H1 (cell line): ENCODE results near the gene SMAD7. TPM values are rescaled to one million over a fixed set of nuclear protein-coding genes. Genes with fewer than 3 reads are reported as not detected.

ENCODE experiments used
- CTCF ChIA-PET: fragments of 300-600 bp; sonication (Branson Sonifier 250); formaldehyde crosslinking; loops from one replicate; lab custom pipeline; 2021; ENCODE audit not compliant: partially characterized antibody; lab: Charles Lee
- POLR2A ChIA-PET: fragments of 300-600 bp; sonication (Branson Sonifier 250); formaldehyde crosslinking; loops from one replicate; lab custom pipeline; 2021; ENCODE audit warnings: inconsistent platforms; ENCODE audit not compliant: partially characterized antibody; lab: Charles Lee
- DNase-seq, 2 experiments: peaks; one replicate each; pipeline versions ENCODE4 v3.0.0 to v3.0.0-alpha.2; 2010 to 2022; ENCODE audit warnings: low spot score in 2 of 2, low read depth in 1 of 2, mixed read lengths in 1 of 2
- FAIRE-seq: peaks from 2 replicates; lab custom pipeline; 2011; peaks lifted over from hg19 to GRCh38; lab: Jason Lieb, UNC
- H2AFZ ChIP-seq: 2 replicates; pipeline ENCODE4 v1.8.1; 2012; ENCODE audit warnings: low read length, inconsistent platforms
- H2AK5ac ChIP-seq: 2 replicates; pipeline ENCODE4 v1.6.1; 2013; ENCODE audit warnings: low read depth, low read length
- H2BK120ac ChIP-seq: replicated peaks from 2 replicates; pipeline ENCODE3; 2013; ENCODE audit warnings: low read depth, low read length, inconsistent platforms
- H2BK12ac ChIP-seq: 2 replicates; pipeline ENCODE4 v1.6.1; 2013; ENCODE audit warnings: low read depth, low read length
- H2BK15ac ChIP-seq: 2 replicates; pipeline ENCODE4 v1.6.1; 2013; ENCODE audit warnings: low read length
- H2BK20ac ChIP-seq: 2 replicates; pipeline ENCODE4 v1.6.1; 2013; ENCODE audit warnings: low read length
- H2BK5ac ChIP-seq: 2 replicates; pipeline ENCODE4 v1.6.1; 2013; ENCODE audit warnings: low read depth, low read length
- H3K14ac ChIP-seq: 2 replicates; pipeline ENCODE4 v1.6.1; 2013; ENCODE audit warnings: inconsistent platforms; ENCODE audit not compliant: insufficient read length
- H3K18ac ChIP-seq: 2 replicates; pipeline ENCODE4 v1.6.1; 2013; ENCODE audit warnings: low read length; ENCODE audit errors: extremely low read depth
- H3K23ac ChIP-seq: 2 replicates; pipeline ENCODE4 v1.6.1; 2013; ENCODE audit warnings: inconsistent platforms; ENCODE audit not compliant: insufficient read length
- H3K23me2 ChIP-seq: 2 replicates; pipeline ENCODE4 v1.6.1; 2013; ENCODE audit warnings: low read depth, low read length
- H3K27ac ChIP-seq: 2 replicates; pipeline ENCODE4 v1.6.1; 2011; ENCODE audit warnings: low read depth, low read length, inconsistent platforms
- H3K27me3 ChIP-seq, 4 experiments: replicated peaks in 1 of 4; 1 replicate in 1 of 4; 2 replicates in 3 of 4; pipeline versions ENCODE4 v1.6.1 to v1.8.1; 2011 to 2013; ENCODE audit warnings: low read length in 3 of 4, mild to moderate bottlenecking in 3 of 4, inconsistent platforms in 2 of 4, mixed read lengths in 2 of 4, moderate library complexity in 1 of 4; ENCODE audit not compliant: control insufficient read depth in 3 of 4, insufficient read depth in 3 of 4; ENCODE audit errors: extremely low read depth in 1 of 4
- H3K36me3 ChIP-seq, 4 experiments: 2 replicates each; pipeline versions ENCODE4 v1.6.1 to v1.8.1; 2011 to 2013; ENCODE audit warnings: mild to moderate bottlenecking in 4 of 4, low read length in 3 of 4, moderate library complexity in 2 of 4, control low read depth in 1 of 4, inconsistent platforms in 1 of 4; ENCODE audit not compliant: insufficient read depth in 4 of 4, control insufficient read depth in 2 of 4
- H3K4ac ChIP-seq: replicated peaks from 2 replicates; pipeline ENCODE3; 2013; ENCODE audit warnings: low read length, low read depth, mixed read lengths, inconsistent platforms; ENCODE audit not compliant: insufficient read length
- H3K4me1 ChIP-seq, 4 experiments: replicated peaks in 1 of 4; 1 replicate in 1 of 4; 2 replicates in 3 of 4; pipeline versions ENCODE4 v1.6.1 to v1.8.1; 2011 to 2013; ENCODE audit warnings: low read length in 3 of 4, inconsistent platforms in 2 of 4, mixed read lengths in 1 of 4; ENCODE audit not compliant: insufficient read depth in 4 of 4, control insufficient read depth in 3 of 4
- H3K4me2 ChIP-seq, 2 experiments: 2 replicates each; pipeline versions ENCODE4 v1.6.1 to v1.8.1; 2011 to 2013; ENCODE audit warnings: low read depth in 2 of 2, low read length in 2 of 2, control low read depth in 1 of 2, inconsistent platforms in 1 of 2, mild to moderate bottlenecking in 1 of 2; ENCODE audit not compliant: insufficient read depth in 1 of 2
- H3K4me3 ChIP-seq, 4 experiments: fragments of 200-600, 300-600 bp in 1 of 4; sonication (generic), shearing (Covaris generic), sonication (Bioruptor Twin) in 1 of 4; 2 replicates each; pipeline versions ENCODE4 v1.5.1 to v1.8.1; 2011 to 2016; ENCODE audit warnings: low read length in 4 of 4, low read depth in 3 of 4, control low read depth in 2 of 4, inconsistent platforms in 2 of 4, mild to moderate bottlenecking in 2 of 4, mixed read lengths in 1 of 4, moderate library complexity in 1 of 4; ENCODE audit not compliant: insufficient read depth in 2 of 4; ENCODE audit errors: extremely low read depth in 1 of 4
- H3K56ac ChIP-seq: replicated peaks from 2 replicates; pipeline ENCODE3; 2013; ENCODE audit warnings: low read depth, mild to moderate bottlenecking, mixed read lengths, low read length, inconsistent platforms; ENCODE audit not compliant: insufficient read length
- H3K79me1 ChIP-seq: 2 replicates; pipeline ENCODE4 v1.6.1; 2013; ENCODE audit warnings: low read depth, low read length, control low read depth
- H3K79me2 ChIP-seq, 2 experiments: 2 replicates each; pipeline versions ENCODE4 v1.6.1 to v1.8.1; 2012 to 2013; ENCODE audit warnings: low read length in 2 of 2, mild to moderate bottlenecking in 2 of 2, inconsistent platforms in 1 of 2; ENCODE audit not compliant: insufficient read depth in 2 of 2, control insufficient read depth in 1 of 2
- H3K9ac ChIP-seq, 4 experiments: replicated peaks in 1 of 4; 1 replicate in 1 of 4; 2 replicates in 3 of 4; pipeline versions ENCODE4 v1.6.1 to v1.8.1; 2011 to 2013; ENCODE audit warnings: low read depth in 3 of 4, low read length in 3 of 4, control low read depth in 2 of 4, mild to moderate bottlenecking in 2 of 4, moderate library complexity in 2 of 4, inconsistent platforms in 1 of 4; ENCODE audit errors: extremely low read depth in 1 of 4
- H3K9me3 ChIP-seq, 2 experiments: 2 replicates each; pipeline versions ENCODE4 v1.6.1 to v1.8.1; 2012 to 2013; ENCODE audit warnings: mild to moderate bottlenecking in 2 of 2, moderate library complexity in 2 of 2, control low read depth in 1 of 2, inconsistent platforms in 1 of 2, low read depth in 1 of 2, low read length in 1 of 2, mixed read lengths in 1 of 2; ENCODE audit not compliant: insufficient read depth in 2 of 2
- H4K20me1 ChIP-seq, 2 experiments: replicated peaks in 1 of 2; 2 replicates each; pipeline versions ENCODE3 to v1.8.1; 2011 to 2013; ENCODE audit warnings: inconsistent platforms in 2 of 2, low read length in 2 of 2, mild to moderate bottlenecking in 1 of 2; ENCODE audit not compliant: insufficient read depth in 2 of 2, control insufficient read depth in 1 of 2
- H4K5ac ChIP-seq: 2 replicates; pipeline ENCODE4 v1.6.1; 2013; ENCODE audit warnings: low read length, low read depth, mixed read lengths, inconsistent platforms; ENCODE audit not compliant: insufficient read length
- H4K8ac ChIP-seq: 2 replicates; pipeline ENCODE4 v1.8.0; 2013; ENCODE audit warnings: mild to moderate bottlenecking, moderate library complexity, low read length, inconsistent platforms; ENCODE audit not compliant: insufficient read depth; ENCODE audit errors: extremely low read depth
- H4K91ac ChIP-seq: replicated peaks from 2 replicates; pipeline ENCODE3; 2013; ENCODE audit warnings: low read length, mixed read lengths, inconsistent platforms; ENCODE audit not compliant: insufficient read length
- ASH2L ChIP-seq: fragments of 200-600, 300-600 bp; sonication (generic); IDR thresholded peaks from one replicate; pipeline ENCODE4 v1.7.1; 2017; ENCODE audit warnings: low read length
- BACH1 ChIP-seq: IDR thresholded peaks from 2 replicates; pipeline ENCODE4 v1.6.1; 2012; ENCODE audit warnings: low read length, improper control_type of control experiment
- CREB1 ChIP-seq: IDR thresholded peaks from 2 replicates; pipeline ENCODE4 v1.6.1; 2012; ENCODE audit warnings: inconsistent platforms
- FOSL1 ChIP-seq: IDR thresholded peaks from 2 replicates; pipeline ENCODE4 v1.6.1; 2011; ENCODE audit warnings: mild to moderate bottlenecking, low read depth, low read length, moderate library complexity; ENCODE audit not compliant: insufficient read depth
- KDM5A ChIP-seq: fragments of 200-600 bp; IDR thresholded peaks from 2 replicates; pipeline ENCODE4 v1.7.1; 2012; ENCODE audit warnings: mild to moderate bottlenecking, low read length, inconsistent platforms, mixed read lengths
- SIN3A ChIP-seq, 2 experiments: IDR thresholded peaks in 1 of 2; conservative IDR thresholded peaks in 1 of 2; 2 replicates each; pipeline ENCODE4 v1.6.1; 2011 to 2012; ENCODE audit warnings: low read length in 2 of 2, improper control_type of control experiment in 1 of 2, low read depth in 1 of 2, mild to moderate bottlenecking in 1 of 2
- SP2 ChIP-seq: IDR thresholded peaks from 2 replicates; pipeline ENCODE4 v1.6.1; 2012; ENCODE audit warnings: mild to moderate bottlenecking, low read length, inconsistent platforms
- TAF1 ChIP-seq: IDR thresholded peaks from 2 replicates; pipeline ENCODE4 v1.6.1; 2011; ENCODE audit warnings: mild to moderate bottlenecking, low read depth, low read length
- YY1 ChIP-seq: IDR thresholded peaks from 2 replicates; pipeline ENCODE4 v1.6.1; 2011; ENCODE audit warnings: low read depth, mild to moderate bottlenecking, low read length
- WGBS, 2 experiments: shearing (Covaris generic) in 1 of 2; methylation state at CpG; one replicate each; pipeline versions ENCODE4 v1.1.6 to v1.1.7; 2013 to 2015; ENCODE audit warnings: low lambda C conversion rate in 2 of 2, mixed read lengths in 2 of 2, inconsistent platforms in 1 of 2, low coverage in 1 of 2, missing lambda C conversion rate in 1 of 2; ENCODE audit not compliant: insufficient replicate concordance in 2 of 2, insufficient coverage in 1 of 2, insufficient read length in 1 of 2; ENCODE audit errors: extremely low coverage in 1 of 2, missing lambda C conversion rate in 1 of 2; 5-methylcytosine and 5-hydroxymethylcytosine counted together
- polyA plus RNA-seq, 7 experiments: library from polyadenylated mRNA; depleted of rRNA in 3 of 7; stranded (reverse) in 5 of 7; unstranded in 2 of 7; fragments of >200 nt in 5 of 7; fragments of 200-250 nt in 2 of 7; gene quantifications; 1 replicate in 5 of 7; 2 replicates in 1 of 7; 4 replicates in 1 of 7; pipeline versions ENCODE4 v1.2.1 to v1.2.3, GENCODE V29; 2011 to 2013; ENCODE audit warnings: missing spikeins in 2 of 7, mixed read lengths in 2 of 7
- total RNA-seq: library from RNA; stranded (reverse); fragmentation: NEBNext Ultra II Directional; extraction: Animal tissue kit (Norgen Biotek cat#: 25700); gene quantifications from 2 replicates; pipeline ENCODE4 v1.2.1, GENCODE V29; 2021
- TF ChIP-seq, protein P1 (sequence below): IDR thresholded peaks from 2 replicates; pipeline ENCODE4 v1.6.1; 2012; ENCODE audit warnings: inconsistent platforms

The SMAD7 gene
- total and polyA plus RNA-seq, 2 of the 8 experiments (the other 6 are each of a cell fraction or from before 2014, with no cell fraction given), result 6.5 to 15.5 TPM

DNA sequence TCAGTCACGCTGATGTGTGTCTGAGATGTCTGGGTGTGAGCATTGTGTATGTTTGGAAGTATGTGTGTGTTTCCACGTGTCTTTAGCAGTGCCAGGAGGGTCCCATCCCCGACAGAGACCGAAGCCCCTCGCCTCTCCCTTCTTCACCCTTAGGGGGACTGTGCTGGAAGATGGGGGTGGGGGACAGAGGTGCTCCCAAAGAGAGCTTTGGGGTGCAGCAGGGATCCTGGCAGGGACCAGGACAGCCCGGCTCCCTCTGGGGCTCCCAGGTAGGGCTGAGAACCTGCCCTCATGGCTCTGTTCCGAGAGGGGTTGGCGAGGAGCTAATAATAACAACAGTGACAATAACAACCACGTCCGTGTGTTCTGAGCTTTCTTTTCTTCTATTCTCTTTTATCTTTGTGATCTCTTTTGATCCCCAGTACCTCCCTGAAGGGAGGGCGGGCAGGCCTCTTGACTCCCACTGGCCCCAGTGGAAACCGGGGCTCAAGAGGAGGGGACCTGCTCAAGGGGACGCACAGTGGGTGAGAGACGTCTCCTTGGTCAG lies 57.6 kb downstream of the SMAD7 start:
- no peak overlapping the region for H2BK12ac ChIP-seq
- no peak overlapping the region for H3K9ac ChIP-seq
- no peak for FAIRE-seq
- H2BK5ac ChIP-seq, result no peak overlapping the region
- ChIA-PET POLR2A (no interaction called here), CTCF (interaction anchor here (0.6 to 1.9 kb wide), 9 partner anchors 17 to 332 kb away, joined by 3 to 6 read pairs (median 3); no protein-coding TSS in a partner anchor)
- no peak overlapping the region for H3K23ac ChIP-seq
- no peak overlapping the region for H2BK120ac ChIP-seq
- no peak for DNase-seq
- H3K4me1 ChIP-seq, result peaks cover 0 to 29% (median 15%) of the 10 kb centered on the region in 4 experiments; a peak in 6 of 7 replicates
- WGBS, 2 experiments, result 84% methylated on average over 11 of the region's 14 CpGs; no CpG with 5 or more reads in 1 of the 2 experiments
- no peak overlapping the region for H3K18ac ChIP-seq
- no peak overlapping the region for H4K5ac ChIP-seq
- H2BK15ac ChIP-seq, result peak overlapping the region; percentile 72; the same call in 1 of the 2 replicates
- H3K36me3 ChIP-seq, result no peaks in the 10 kb centered on the region
- H3K27ac ChIP-seq, result no peak overlapping the region
- no peaks in the 10 kb centered on the region for H3K79me2 ChIP-seq
- H3K4me3 ChIP-seq, result no peak overlapping the region
- no peak overlapping the region for H2AK5ac ChIP-seq
- H4K8ac ChIP-seq, result no peak overlapping the region
- no peak overlapping the region for H3K56ac ChIP-seq
- no peak overlapping the region for H3K4ac ChIP-seq
- H4K20me1 ChIP-seq, result no peaks in the 10 kb centered on the region
- peak overlapping the region; percentile 58 for H4K91ac ChIP-seq
- H3K14ac ChIP-seq, result no peak overlapping the region
- no peak overlapping the region for H3K4me2 ChIP-seq
- no peaks in the 10 kb centered on the region for H3K27me3 ChIP-seq
- 0 out of 2 replicates have a peak, but pooled peaks cover 2% of the 10 kb centered on the region for H3K23me2 ChIP-seq
- H2AFZ ChIP-seq, result no peak overlapping the region
- no peaks in the 10 kb centered on the region for H3K79me1 ChIP-seq
- 0 out of 2 replicates have a peak overlapping the region, but pooled peaks have one; percentile 61 for H2BK20ac ChIP-seq
- H3K9me3 ChIP-seq, result no peaks in the 10 kb centered on the region
- no peak for TF ChIP-seq SIN3A (conservative IDR thresholded peaks at IDR 0.05 in 1 of 2, IDR thresholded peaks at IDR 0.05 in 1 of 2; ENCODE audit: low read depth in 1 of 2, low read length in 2 of 2)
- no peak for TF ChIP-seq YY1
- no peak for TF ChIP-seq BACH1
- no peak for TF ChIP-seq FOSL1
- no peak for TF ChIP-seq CREB1
- TF ChIP-seq, protein P1, sequence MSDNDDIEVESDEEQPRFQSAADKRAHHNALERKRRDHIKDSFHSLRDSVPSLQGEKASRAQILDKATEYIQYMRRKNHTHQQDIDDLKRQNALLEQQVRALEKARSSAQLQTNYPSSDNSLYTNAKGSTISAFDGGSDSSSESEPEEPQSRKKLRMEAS, result no peak
- TF ChIP-seq TAF1, result no peak
- TF ChIP-seq SP2, result no peak
- no peak for TF ChIP-seq KDM5A
- no peak for TF ChIP-seq ASH2L
